Thoracic aorta (tissue), 2 donors: ENCODE data around the gene CEP44. TPM values are rescaled to one million over a fixed set of nuclear protein-coding genes. Genes with fewer than 3 reads are reported as not detected.

Source experiments
- ATAC-seq: fragments of 150-250 bp; one replicate; pipeline ENCODE4 v1.8.0; 2017; ENCODE audit warnings: low read depth; ENCODE audit not compliant: insufficient number of reproducible peaks, low FRiP score
- DNase-seq: peaks from one replicate; pipeline ENCODE4 v3.0.0-alpha.2; 2020; ENCODE audit warnings: low spot score
- H3K27ac ChIP-seq, 2 donors: fragments of 200-600 bp; sonication (generic); 1 replicate in 1 of 2; 2 replicates in 1 of 2; pipeline ENCODE4 v1.5.1; 2016; ENCODE audit warnings: mild to moderate bottlenecking in 2 of 2, moderate library complexity in 2 of 2
- H3K27me3 ChIP-seq: fragments of 200-600 bp; sonication (generic); replicated peaks from 2 replicates; pipeline ENCODE4 v1.6.0; 2016; ENCODE audit warnings: mild to moderate bottlenecking; ENCODE audit not compliant: insufficient read depth
- H3K36me3 ChIP-seq: fragments of 200-600 bp; sonication (generic); one replicate; pipeline ENCODE4 v1.5.1; 2016
- H3K4me1 ChIP-seq, 2 donors: fragments of 200-600 bp; sonication (generic); 1 replicate in 1 of 2; 2 replicates in 1 of 2; pipeline versions ENCODE4 v1.5.1 to v1.6.0; 2016; ENCODE audit warnings: low read depth in 2 of 2, mild to moderate bottlenecking in 1 of 2; ENCODE audit not compliant: control insufficient read depth in 1 of 2
- H3K4me3 ChIP-seq: fragments of 200-600 bp; sonication (generic); 2 replicates; pipeline ENCODE4 v1.5.1; 2016; ENCODE audit warnings: mild to moderate bottlenecking
- H3K9me3 ChIP-seq: fragments of 200-600 bp; sonication (generic); 2 replicates; pipeline ENCODE4 v1.5.1; 2016
- CTCF ChIP-seq: fragments of 200-600 bp; sonication (generic); IDR thresholded peaks from one replicate; pipeline ENCODE4 v1.5.1; 2019; ENCODE audit warnings: antibody characterized with exemption
- total RNA-seq, 2 donors: library from RNA; depleted of rRNA; stranded (reverse); fragments of >200 nt; gene quantifications; one replicate each; pipeline versions ENCODE4 v1.1.0 to v1.2.3, GENCODE V29; 2016

Gene CEP44
- total RNA-seq, 2 donors from 2014 or later, result 15.3 to 18.2 TPM

GRCh38 chr4:174334628-174335027 is 50.9 kb downstream of the CEP44 start:
- no peak overlapping the region for H3K4me3 ChIP-seq
- H3K27me3 ChIP-seq, result no peaks in the 10 kb centered on the region
- no peaks in the 10 kb centered on the region for H3K36me3 ChIP-seq
- H3K4me1 ChIP-seq, result no peaks in the 10 kb centered on the region
- DNase-seq, result no peak
- ATAC-seq, result no peak
- no peaks in the 10 kb centered on the region for H3K9me3 ChIP-seq
- no peak overlapping the region for H3K27ac ChIP-seq
- TF ChIP-seq CTCF, result no peak

GRCh38 chr4:174340714-174341113 is 57.0 kb downstream of the CEP44 start:
- no peak overlapping the region for H3K27ac ChIP-seq
- no peaks in the 10 kb centered on the region for H3K36me3 ChIP-seq
- H3K27me3 ChIP-seq, result no peaks in the 10 kb centered on the region
- DNase-seq (no peak), ATAC-seq (no peak)
- TF ChIP-seq CTCF, result no peak
- no peaks in the 10 kb centered on the region for H3K9me3 ChIP-seq
- no peaks in the 10 kb centered on the region for H3K4me1 ChIP-seq
- H3K4me3 ChIP-seq, result no peak overlapping the region

GRCh38 chr4:174349156-174349555 is 65.4 kb downstream of the CEP44 start:
- Histone ChIP-seq H3K36me3 (no peaks in the 10 kb centered on the region), H3K27ac (no peak overlapping the region), H3K9me3 (no peaks in the 10 kb centered on the region), H3K27me3 (no peaks in the 10 kb centered on the region), H3K4me1 (peaks cover 0 to 8% of the 10 kb centered on the region in 2 donors), H3K4me3 (no peak overlapping the region)
- no peak for ATAC-seq
- no peak for TF ChIP-seq CTCF
- DNase-seq, result no peak

- H3K36me3 ChIP-seq, result no peaks in the 10 kb centered on the region
- no peaks in the 10 kb centered on the region for H3K27me3 ChIP-seq
- H3K9me3 ChIP-seq, result no peaks in the 10 kb centered on the region
- ATAC-seq (no peak), DNase-seq (no peak)
- no peak overlapping the region for H3K4me3 ChIP-seq
- H3K27ac ChIP-seq, result no peak overlapping the region
- peaks cover 0 to 24% of the 10 kb centered on the region in 2 donors for H3K4me1 ChIP-seq
- no peak for TF ChIP-seq CTCF
These were observed 68.5 kb downstream of the CEP44 start for GRCh38 chr4:174352061-174352819.

- no peak for ATAC-seq
- Histone ChIP-seq H3K9me3 (no peaks in the 10 kb centered on the region), H3K27me3 (no peaks in the 10 kb centered on the region), H3K27ac (no peak overlapping the region), H3K4me3 (no peak overlapping the region), H3K4me1 (peaks cover 0 to 19% of the 10 kb centered on the region in 2 donors), H3K36me3 (no peaks in the 10 kb centered on the region)
- no peak for TF ChIP-seq CTCF
- DNase-seq, result no peak
These were observed 73.6 kb downstream of the CEP44 start for GRCh38 chr4:174357321-174357720.
